Osteoblast (primary cell): Measurements from ENCODE around the gene ATP2B2. TPM values are rescaled to one million over a fixed set of nuclear protein-coding genes. Genes with fewer than 3 reads are reported as not detected.

ENCODE experiments used
- DNase-seq: peaks from one replicate; pipeline ENCODE4 v3.0.0; 2011; ENCODE audit warnings: low spot score, mixed read lengths; ENCODE audit not compliant: insufficient read length; ENCODE audit errors: missing footprints
- H2AFZ ChIP-seq: 2 replicates; pipeline ENCODE4 v1.6.0; 2011; ENCODE audit warnings: mild to moderate bottlenecking, low read length
- H3K27ac ChIP-seq: 2 replicates; pipeline ENCODE4 v1.5.1; 2011; ENCODE audit warnings: mild to moderate bottlenecking, low read depth, low read length, moderate library complexity
- H3K27me3 ChIP-seq: 2 replicates; pipeline ENCODE4 v1.6.0; 2012; ENCODE audit warnings: mild to moderate bottlenecking, control low read depth, inconsistent platforms, low read length, moderate library complexity; ENCODE audit not compliant: insufficient read depth
- H3K36me3 ChIP-seq: 2 replicates; pipeline ENCODE4 v1.5.1; 2011; ENCODE audit warnings: mild to moderate bottlenecking, low read length, control low read depth, moderate library complexity; ENCODE audit not compliant: insufficient read depth
- H3K4me1 ChIP-seq: 2 replicates; pipeline ENCODE4 v1.5.1; 2011; ENCODE audit warnings: mild to moderate bottlenecking, low read length, control low read depth, moderate library complexity; ENCODE audit not compliant: insufficient read depth
- H3K4me2 ChIP-seq: 2 replicates; pipeline ENCODE4 v1.6.0; 2011; ENCODE audit warnings: mild to moderate bottlenecking, low read length; ENCODE audit not compliant: insufficient read depth
- H3K4me3 ChIP-seq: fragments of 200-600 bp; sonication (generic); 3 replicates; pipeline ENCODE4 v1.5.1; 2012; ENCODE audit warnings: mild to moderate bottlenecking, low read length, inconsistent platforms; ENCODE audit not compliant: insufficient read depth
- H3K79me2 ChIP-seq: 2 replicates; pipeline ENCODE4 v1.6.0; 2012; ENCODE audit warnings: mild to moderate bottlenecking, low read length, control low read depth, inconsistent platforms; ENCODE audit not compliant: insufficient read depth
- H3K9me3 ChIP-seq: 2 replicates; pipeline ENCODE4 v1.5.1; 2011; ENCODE audit warnings: low read depth, low read length, control low read depth
- H4K20me1 ChIP-seq: 2 replicates; pipeline ENCODE4 v1.6.0; 2012; ENCODE audit warnings: mild to moderate bottlenecking, low read length, control low read depth; ENCODE audit not compliant: insufficient read depth
- CTCF ChIP-seq: IDR thresholded peaks from 2 replicates; pipeline ENCODE4 v1.5.1; 2011; ENCODE audit warnings: mild to moderate bottlenecking, low read depth, low read length, moderate library complexity; ENCODE audit errors: extremely low read depth
- total RNA-seq: library from RNA; depleted of rRNA; stranded (reverse); fragments of >200 nt; gene quantifications from 2 replicates; pipeline ENCODE4 v1.2.3, GENCODE V29; 2012

The ATP2B2 gene
- total RNA-seq, 1 donor, result not detected

GRCh38 chr3:10494180-10494579 lies 11.2 kb downstream of the ATP2B2 start:
- H3K4me3 ChIP-seq, result no peak overlapping the region
- no peaks in the 10 kb centered on the region for H4K20me1 ChIP-seq
- DNase-seq, result peak; percentile 10
- H3K79me2 ChIP-seq, result no peaks in the 10 kb centered on the region
- no peak overlapping the region for H3K27ac ChIP-seq
- TF ChIP-seq CTCF, result no peak
- H3K9me3 ChIP-seq, result no peaks in the 10 kb centered on the region
- H2AFZ ChIP-seq, result no peak overlapping the region
- H3K27me3 ChIP-seq, result peaks cover 23% of the 10 kb centered on the region
- no peaks in the 10 kb centered on the region for H3K36me3 ChIP-seq
- no peak overlapping the region for H3K4me2 ChIP-seq
- H3K4me1 ChIP-seq, result no peaks in the 10 kb centered on the region

GRCh38 chr3:10493202-10493589 lies 12.2 kb downstream of the ATP2B2 start:
- Histone ChIP-seq H4K20me1 (no peaks in the 10 kb centered on the region), H3K4me3 (no peak overlapping the region), H3K79me2 (no peaks in the 10 kb centered on the region), H3K4me2 (no peak overlapping the region), H2AFZ (no peak overlapping the region), H3K36me3 (no peaks in the 10 kb centered on the region), H3K9me3 (no peaks in the 10 kb centered on the region), H3K27me3 (peaks cover 19% of the 10 kb centered on the region), H3K27ac (no peak overlapping the region), H3K4me1 (no peaks in the 10 kb centered on the region)
- TF ChIP-seq CTCF, result no peak
- peak; percentile 26 for DNase-seq

GRCh38 chr3:10492364-10493201 lies 12.8 kb downstream of the ATP2B2 start:
- H2AFZ ChIP-seq, result no peak overlapping the region
- no peaks in the 10 kb centered on the region for H3K9me3 ChIP-seq
- no peak for TF ChIP-seq CTCF

GRCh38 chr3:10489746-10490483 lies 15.5 kb downstream of the ATP2B2 start:
- Histone ChIP-seq H2AFZ (no peak overlapping the region), H3K4me2 (no peak overlapping the region), H4K20me1 (no peaks in the 10 kb centered on the region), H3K4me3 (no peak overlapping the region), H3K27me3 (peaks cover 11% of the 10 kb centered on the region), H3K27ac (no peak overlapping the region), H3K9me3 (no peaks in the 10 kb centered on the region), H3K36me3 (no peaks in the 10 kb centered on the region), H3K4me1 (no peaks in the 10 kb centered on the region), H3K79me2 (no peaks in the 10 kb centered on the region)
- TF ChIP-seq CTCF, result no peak
- peak; percentile 41 for DNase-seq

More at GRCh38 chr3:10492364-10493201, 12.8 kb downstream of the ATP2B2 start:
- Histone ChIP-seq H3K36me3 (no peaks in the 10 kb centered on the region), H4K20me1 (no peaks in the 10 kb centered on the region), H3K4me2 (no peak overlapping the region), H3K4me3 (no peak overlapping the region), H3K27me3 (peaks cover 14% of the 10 kb centered on the region), H3K79me2 (no peaks in the 10 kb centered on the region), H3K4me1 (no peaks in the 10 kb centered on the region), H3K27ac (no peak overlapping the region)
- DNase-seq, result peak; percentile 27
